Activated T-cell treated with anti-CD3 and anti-CD28 coated beads for 48 hours (primary cell): ENCODE results near the gene RPP38.

Experiments used
- DNase-seq: peaks from one replicate; pipeline ENCODE4 v3.0.0-alpha.2; 2020; ENCODE audit warnings: low read depth

RPP38 gene

GRCh38 chr10:15112657-15113056 is 15.5 kb downstream of the RPP38 start:
- DNase-seq = no peak

GRCh38 chr10:15113766-15114165 is 16.6 kb downstream of the RPP38 start:
- no peak for DNase-seq

- no peak for DNase-seq
Observed at GRCh38 chr10:15116225-15116624, 19.1 kb downstream of the RPP38 start.

- no peak for DNase-seq
Observed at GRCh38 chr10:15118615-15119014, 21.5 kb downstream of the RPP38 start.

- DNase-seq = no peak
Observed at GRCh38 chr10:15120523-15120922, 23.4 kb downstream of the RPP38 start.

- no peak for DNase-seq
Observed at GRCh38 chr10:15121707-15122106, 24.6 kb downstream of the RPP38 start.

GRCh38 chr10:15122477-15123030 is 25.4 kb downstream of the RPP38 start:
- DNase-seq = no peak

- no peak for DNase-seq
Observed at GRCh38 chr10:15123749-15124184, 26.6 kb downstream of the RPP38 start.

- DNase-seq = no peak
Observed at GRCh38 chr10:15124190-15124589, 27.0 kb downstream of the RPP38 start.

GRCh38 chr10:15124908-15125307 is 27.8 kb downstream of the RPP38 start:
- no peak for DNase-seq

GRCh38 chr10:15131330-15131729 is 34.2 kb downstream of the RPP38 start:
- no peak for DNase-seq

- no peak for DNase-seq
Observed at GRCh38 chr10:15136129-15137035, 39.2 kb downstream of the RPP38 start.

GRCh38 chr10:15137036-15137359 is 39.8 kb downstream of the RPP38 start:
- no peak for DNase-seq

- DNase-seq = no peak
Observed at GRCh38 chr10:15137636-15138035, 40.5 kb downstream of the RPP38 start.

- DNase-seq = no peak
Observed at GRCh38 chr10:15140698-15141097, 43.5 kb downstream of the RPP38 start.

GRCh38 chr10:15141136-15142054 is 44.2 kb downstream of the RPP38 start:
- peak; percentile 21 for DNase-seq

GRCh38 chr10:15144788-15145187 is 47.6 kb downstream of the RPP38 start:
- no peak for DNase-seq

- no peak for DNase-seq
Observed at GRCh38 chr10:15146366-15146765, 49.2 kb downstream of the RPP38 start.

- DNase-seq = no peak
Observed at GRCh38 chr10:15147594-15148392, 50.6 kb downstream of the RPP38 start.

- no peak for DNase-seq
Observed at GRCh38 chr10:15149042-15149771, 52.1 kb downstream of the RPP38 start.

GRCh38 chr10:15150563-15150962 is 53.4 kb downstream of the RPP38 start:
- DNase-seq = no peak
